ENCODE measurements around the gene TGFA. TPM values are rescaled to one million over a fixed set of nuclear protein-coding genes. Genes with fewer than 3 reads are reported as not detected.

Gene TGFA
- total and polyA plus RNA-seq, 12 donors = 0.17 to 3.4 (median 1.2) TPM

DNA sequence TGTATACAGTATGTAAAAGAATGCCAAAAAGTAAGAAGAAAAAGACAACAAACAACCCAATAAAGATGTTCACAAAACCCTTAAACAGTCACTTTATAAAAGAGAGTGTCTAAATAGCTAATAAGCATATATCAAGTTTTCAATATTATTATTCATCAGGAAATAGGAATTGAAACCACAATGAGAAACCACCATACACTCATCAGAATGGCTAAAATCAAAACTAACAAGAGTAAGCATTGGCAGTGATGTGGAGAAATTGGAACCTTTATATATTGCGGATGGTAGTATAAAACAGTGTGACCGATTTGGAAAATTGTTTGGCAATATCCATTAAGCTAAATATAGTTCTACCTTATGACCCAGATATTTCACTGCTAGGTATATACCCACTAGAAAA lies 20.5 kb upstream of the TGFA start:
- no peak for TF ChIP-seq CTCF (IDR thresholded peaks at IDR 0.05)
- ATAC-seq (no peak), DNase-seq (no peak)
- intact Hi-C loops (cut with DNase I) = no loop called here
- Histone ChIP-seq H3K9me3 (peaks cover 0 to 5% (median 0%) of the 10 kb centered on the region in 11 donors), H3K27me3 (peaks cover 0 to 21% (median 9%) of the 10 kb centered on the region in 7 donors), H3K4me1 (peaks cover 0 to 3% (median 0%) of the 10 kb centered on the region in 9 donors), H3K27ac (no peak overlapping the region), H3K4me3 (no peak overlapping the region), H3K36me3 (no peaks in the 10 kb centered on the region)
- WGBS, 2 donors = 62 to 65% methylated on average over 2 of the region's 2 CpGs

- Histone ChIP-seq H3K4me3 (no peak overlapping the region), H3K9me3 (no peaks in the 10 kb centered on the region), H3K27me3 (peaks cover 0 to 26% (median 9%) of the 10 kb centered on the region in 7 donors), H3K36me3 (no peaks in the 10 kb centered on the region), H3K4me1 (peaks cover 0 to 3% (median 0%) of the 10 kb centered on the region in 9 donors), H3K27ac (no peak overlapping the region)
- ATAC-seq = no peak
- 57 to 60% methylated on average over 7 of the region's 7 CpGs for WGBS, 2 donors
- DNase-seq = no peak
- no peak for TF ChIP-seq CTCF (IDR thresholded peaks at IDR 0.05)
- intact Hi-C loops (cut with DNase I) = no loop called here
Observed at GRCh38 chr2:70570041-70570661, 16.5 kb upstream of the TGFA start.

DNA sequence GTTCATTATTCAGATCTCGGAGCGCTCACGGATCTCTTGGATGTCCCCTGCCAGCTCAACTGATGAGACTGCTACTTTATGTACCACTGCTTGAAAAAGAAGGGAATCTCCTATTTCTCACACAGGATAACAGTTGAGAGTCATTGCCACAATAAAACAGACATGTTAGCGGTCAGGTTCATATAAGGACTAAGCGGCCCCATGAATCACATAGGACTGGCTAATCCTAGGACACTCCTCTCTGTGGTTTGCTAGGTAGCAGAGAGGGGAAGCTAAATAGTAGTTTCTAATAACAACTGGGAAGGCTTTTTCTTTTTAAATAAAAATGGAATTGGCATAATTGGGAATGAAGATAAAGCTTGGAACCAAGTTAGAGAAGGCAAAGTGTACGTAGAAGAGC lies 15.9 kb upstream of the TGFA start:
- Histone ChIP-seq H3K4me3 (no peak overlapping the region), H3K9me3 (no peaks in the 10 kb centered on the region), H3K4me1 (peaks cover 0 to 3% (median 0%) of the 10 kb centered on the region in 9 donors), H3K27ac (no peak overlapping the region), H3K27me3 (peaks cover 0 to 26% (median 9%) of the 10 kb centered on the region in 7 donors), H3K36me3 (no peaks in the 10 kb centered on the region)
- TF ChIP-seq CTCF (IDR thresholded peaks at IDR 0.05) = no peak
- WGBS, 2 donors = 79 to 88% methylated on average over 6 of the region's 6 CpGs
- DNase-seq (no peak), ATAC-seq (no peak)
- intact Hi-C loops (cut with DNase I) = no loop called here

- WGBS, 2 donors = 73 to 80% methylated on average over 2 of the region's 2 CpGs
- peaks cover 0 to 12% (median 0%) of the 10 kb centered on the region in 7 donors for H3K27me3 ChIP-seq
- H3K27ac ChIP-seq = no peak overlapping the region
- ATAC-seq = no peak
- intact Hi-C loops (cut with DNase I) = no loop called here
- H3K36me3 ChIP-seq = no peaks in the 10 kb centered on the region
- no peak overlapping the region for H3K4me3 ChIP-seq
- no peaks in the 10 kb centered on the region for H3K4me1 ChIP-seq
- DNase-seq = no peak
- TF ChIP-seq CTCF (IDR thresholded peaks at IDR 0.05) = no peak
- no peaks in the 10 kb centered on the region for H3K9me3 ChIP-seq
Observed at GRCh38 chr2:70566906-70567305, 13.3 kb upstream of the TGFA start.

Measured in heart right ventricle (tissue), 16 donors.